ENCODE data around the gene SCD5. TPM values are rescaled to one million over a fixed set of nuclear protein-coding genes. Genes with fewer than 3 reads are reported as not detected.

SCD5 gene
- total RNA-seq, 1 donor from 2014 or later = 17.9 TPM

- no peaks in the 10 kb centered on the region for H3K36me3 ChIP-seq (ENCODE audit: control insufficient read depth, insufficient read depth, low read length)
- no peak for TF ChIP-seq CTCF (IDR thresholded peaks at IDR 0.05; ENCODE audit: insufficient read depth, low read length, poor library complexity, severe bottlenecking)
Measured at GRCh38 chr4:82705169-82705927, 93.2 kb downstream of the SCD5 start.

GRCh38 chr4:82704156-82704555 lies 94.4 kb downstream of the SCD5 start:
- H3K4me3 ChIP-seq (ENCODE audit: low read depth, low read length) = no peak overlapping the region
- no peak for TF ChIP-seq CTCF (IDR thresholded peaks at IDR 0.05; ENCODE audit: insufficient read depth, low read length, poor library complexity, severe bottlenecking)
- H3K27me3 ChIP-seq (ENCODE audit: control insufficient read depth, insufficient read depth, low read length) = no peaks in the 10 kb centered on the region
- no peak for DNase-seq (ENCODE audit: low read depth)
- no peaks in the 10 kb centered on the region for H3K36me3 ChIP-seq (ENCODE audit: control insufficient read depth, insufficient read depth, low read length)

More at GRCh38 chr4:82705169-82705927, 93.2 kb downstream of the SCD5 start:
- Histone ChIP-seq H3K4me3 (ENCODE audit: low read depth, low read length) (no peak overlapping the region), H3K27me3 (ENCODE audit: control insufficient read depth, insufficient read depth, low read length) (no peaks in the 10 kb centered on the region)
- no peak for DNase-seq (ENCODE audit: low read depth)

- H3K4me3 ChIP-seq (ENCODE audit: low read depth, low read length) = no peak overlapping the region
- no peak for TF ChIP-seq CTCF (IDR thresholded peaks at IDR 0.05; ENCODE audit: insufficient read depth, low read length, poor library complexity, severe bottlenecking)
- H3K27me3 ChIP-seq (ENCODE audit: control insufficient read depth, insufficient read depth, low read length) = no peaks in the 10 kb centered on the region
- no peak for DNase-seq (ENCODE audit: low read depth)
- peaks cover 1% of the 10 kb centered on the region for H3K36me3 ChIP-seq (ENCODE audit: control insufficient read depth, insufficient read depth, low read length)
Measured at GRCh38 chr4:82698412-82698811, 100.2 kb downstream of the SCD5 start.

GRCh38 chr4:82697561-82697960 lies 101.0 kb downstream of the SCD5 start:
- H3K36me3 ChIP-seq (ENCODE audit: control insufficient read depth, insufficient read depth, low read length) = peaks cover 1% of the 10 kb centered on the region
- no peak for TF ChIP-seq CTCF (IDR thresholded peaks at IDR 0.05; ENCODE audit: insufficient read depth, low read length, poor library complexity, severe bottlenecking)
- H3K4me3 ChIP-seq (ENCODE audit: low read depth, low read length) = no peak overlapping the region
- no peaks in the 10 kb centered on the region for H3K27me3 ChIP-seq (ENCODE audit: control insufficient read depth, insufficient read depth, low read length)
- no peak for DNase-seq (ENCODE audit: low read depth)

- DNase-seq (ENCODE audit: low read depth) = no peak
- TF ChIP-seq CTCF (IDR thresholded peaks at IDR 0.05; ENCODE audit: insufficient read depth, low read length, poor library complexity, severe bottlenecking) = no peak
- no peaks in the 10 kb centered on the region for H3K27me3 ChIP-seq (ENCODE audit: control insufficient read depth, insufficient read depth, low read length)
- H3K4me3 ChIP-seq (ENCODE audit: low read depth, low read length) = no peak overlapping the region
- H3K36me3 ChIP-seq (ENCODE audit: control insufficient read depth, insufficient read depth, low read length) = peaks cover 1% of the 10 kb centered on the region
Measured at GRCh38 chr4:82696117-82696860, 102.3 kb downstream of the SCD5 start.

Measured in kidney epithelial cell (primary cell).